HG03520 (cell line): Measurements from ENCODE around the gene CGNL1.

Experiments
- ATAC-seq: cut with Tn5 transposase; IDR thresholded peaks from one replicate; pipeline ENCODE4 v1.9.1; 2021; ENCODE audit warnings: mild to moderate bottlenecking, moderate library complexity; ENCODE audit not compliant: unreplicated experiment

CGNL1 gene

DNA sequence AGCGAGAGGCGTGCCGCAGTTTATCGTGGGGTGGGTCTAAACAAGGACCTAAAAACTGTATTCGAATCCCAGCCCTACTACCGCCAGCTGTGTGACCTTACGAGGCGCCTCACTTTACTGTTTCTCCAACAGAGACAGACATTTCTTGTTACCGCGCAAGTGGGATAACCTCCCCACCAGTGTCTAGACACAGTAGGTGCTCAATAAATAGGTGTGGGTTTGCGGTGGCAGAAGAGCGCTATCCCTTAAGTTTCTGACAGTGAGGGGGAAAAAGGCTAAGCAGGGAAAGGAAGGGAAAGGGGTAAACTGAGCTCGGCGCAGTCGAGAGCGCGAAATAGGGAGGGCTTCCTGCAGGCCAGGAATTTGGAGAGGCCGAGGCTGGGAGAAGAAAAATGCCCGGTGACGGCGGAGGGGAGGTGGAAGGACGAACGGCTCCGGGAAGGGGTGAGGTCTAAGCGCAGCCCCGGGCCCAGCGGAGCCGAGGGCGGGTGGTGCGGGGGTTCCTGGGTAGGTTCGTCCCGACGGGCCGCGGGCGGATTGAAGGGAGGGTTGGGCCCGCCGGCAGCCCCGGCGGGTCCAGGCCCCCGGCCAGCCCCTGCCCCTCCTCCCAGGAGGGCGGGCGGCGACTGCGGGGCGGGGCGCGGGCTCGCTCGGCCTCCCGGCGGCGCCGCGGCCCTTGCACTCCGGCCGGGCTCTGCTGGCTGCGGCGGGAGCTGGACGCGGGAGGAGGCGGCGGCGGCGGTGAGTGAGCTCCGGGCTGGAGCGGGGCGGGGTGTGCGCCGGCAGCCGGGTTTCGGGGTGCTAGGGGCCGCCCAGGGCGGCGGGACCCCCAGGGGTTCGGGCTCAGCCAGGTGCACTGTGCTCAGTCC, at the start of gene CGNL1:
Gene CGNL1 (plus strand): TSS at position 679 of the 869 bp plus-strand sequence. CDS start 61,495 bp downstream, outside the sequence.
- no peak for ATAC-seq

DNA sequence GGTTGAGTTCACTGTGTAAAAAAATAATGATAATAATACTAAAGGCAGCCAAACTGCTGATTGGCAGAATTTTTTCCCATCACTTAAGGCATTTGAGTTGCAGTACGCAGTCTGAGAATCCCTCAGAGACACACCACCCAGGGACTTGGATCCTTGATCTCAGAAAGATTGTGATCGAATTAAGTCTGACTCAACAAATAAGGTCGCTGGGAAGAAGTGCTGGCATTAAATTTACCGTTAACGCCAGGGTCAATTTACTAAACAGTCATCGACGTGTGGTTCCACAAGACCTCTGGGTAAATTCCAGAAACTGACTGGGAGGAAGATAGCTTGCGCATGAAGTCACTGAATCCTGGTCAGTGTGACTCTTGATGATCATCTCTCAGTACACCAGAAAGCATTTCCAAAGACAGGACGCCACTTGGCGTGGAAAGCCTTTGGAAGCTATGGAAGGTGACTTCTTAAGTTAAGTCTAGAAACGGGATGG, 48.3 kb upstream of the CGNL1 start:
- ATAC-seq: no peak

DNA sequence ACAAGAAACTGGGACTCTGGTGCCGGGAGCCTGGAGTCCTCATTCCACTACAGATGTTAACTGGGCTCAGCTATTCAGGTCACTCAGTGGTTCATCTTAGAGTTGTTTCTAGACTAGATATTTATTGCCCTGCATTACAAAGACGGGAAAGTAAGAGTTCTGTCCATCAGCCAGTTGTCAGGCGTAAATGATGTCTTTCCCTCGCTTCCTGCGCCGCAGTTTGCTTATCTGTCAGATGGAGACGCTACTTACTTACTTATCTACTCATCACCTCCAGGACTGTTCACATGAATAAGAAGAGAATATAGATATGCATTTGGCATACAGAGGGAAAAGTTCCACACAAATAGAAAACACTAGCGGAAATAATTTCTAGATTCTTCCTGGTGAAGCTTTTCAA, 47.8 kb upstream of the CGNL1 start:
- no peak for ATAC-seq

DNA sequence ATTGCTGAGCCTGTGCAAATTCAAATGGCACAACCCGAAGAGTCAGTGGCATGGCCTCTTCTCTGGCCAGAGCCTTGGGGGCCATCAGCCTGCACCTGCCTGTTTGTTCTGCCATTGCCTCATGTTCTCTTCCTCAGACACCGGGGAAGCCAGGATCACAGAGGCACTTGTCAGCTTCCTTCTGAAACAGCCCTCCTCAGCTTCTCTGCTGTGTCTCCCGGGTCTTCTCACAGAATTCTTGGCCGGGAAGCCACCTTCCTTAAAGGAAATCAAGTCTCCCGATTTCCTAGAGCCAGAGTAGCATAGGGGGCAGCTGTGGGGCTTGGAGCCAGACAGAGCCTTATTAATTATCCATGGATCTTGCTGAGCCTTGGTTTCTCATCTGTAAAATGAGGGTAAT, 47.4 kb upstream of the CGNL1 start:
- ATAC-seq: no peak

- no peak for ATAC-seq
Measured at GRCh38 chr15:57329582-57330367, 46.5 kb upstream of the CGNL1 start.

GRCh38 chr15:57330619-57331340, 45.5 kb upstream of the CGNL1 start:
- no peak for ATAC-seq

DNA sequence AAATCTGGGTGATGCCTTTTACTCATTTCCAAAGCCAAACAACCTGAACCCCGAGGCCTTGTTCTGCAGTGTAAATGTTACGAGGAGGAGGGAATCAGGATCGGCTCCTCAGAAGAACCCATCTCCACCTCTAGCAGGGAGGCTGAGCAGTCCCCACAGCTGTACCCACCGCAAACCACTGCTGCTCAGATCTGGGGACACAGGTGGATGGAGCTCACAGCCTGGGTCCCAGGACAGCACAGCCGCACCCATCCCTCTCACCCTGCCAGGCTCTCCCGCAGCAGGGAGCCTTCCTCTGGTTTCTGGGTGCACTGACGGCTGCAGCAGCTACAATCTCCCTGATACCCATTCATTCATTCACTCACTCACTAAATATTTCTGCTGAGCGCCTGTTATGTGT, 44.0 kb upstream of the CGNL1 start:
- ATAC-seq: no peak

- ATAC-seq: no peak
Measured at GRCh38 chr15:57333487-57333886, 42.8 kb upstream of the CGNL1 start.

DNA sequence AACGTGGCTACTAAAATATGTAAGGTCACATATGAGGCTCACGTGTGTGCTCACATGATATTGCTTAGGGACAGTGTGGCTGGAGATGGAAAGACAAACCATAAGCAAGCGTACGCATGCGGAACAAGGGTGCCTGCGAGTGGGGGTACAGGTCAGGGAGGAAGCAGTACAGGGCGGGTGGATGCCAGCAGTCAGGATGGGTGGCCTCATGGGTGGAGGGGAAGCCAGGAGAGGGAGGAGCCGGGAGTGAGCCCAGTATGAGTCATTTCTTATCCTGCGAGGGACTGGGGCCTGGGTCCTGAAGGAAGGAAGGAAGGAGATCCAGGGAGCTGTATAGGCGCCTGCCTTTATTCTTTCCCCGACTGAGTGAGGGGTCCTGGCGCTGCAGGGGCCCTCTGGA, 42.0 kb upstream of the CGNL1 start:
- ATAC-seq: no peak

GRCh38 chr15:57335293-57335715, 41.0 kb upstream of the CGNL1 start:
- no peak for ATAC-seq

- no peak for ATAC-seq
Measured at GRCh38 chr15:57335719-57336118, 40.6 kb upstream of the CGNL1 start.

DNA sequence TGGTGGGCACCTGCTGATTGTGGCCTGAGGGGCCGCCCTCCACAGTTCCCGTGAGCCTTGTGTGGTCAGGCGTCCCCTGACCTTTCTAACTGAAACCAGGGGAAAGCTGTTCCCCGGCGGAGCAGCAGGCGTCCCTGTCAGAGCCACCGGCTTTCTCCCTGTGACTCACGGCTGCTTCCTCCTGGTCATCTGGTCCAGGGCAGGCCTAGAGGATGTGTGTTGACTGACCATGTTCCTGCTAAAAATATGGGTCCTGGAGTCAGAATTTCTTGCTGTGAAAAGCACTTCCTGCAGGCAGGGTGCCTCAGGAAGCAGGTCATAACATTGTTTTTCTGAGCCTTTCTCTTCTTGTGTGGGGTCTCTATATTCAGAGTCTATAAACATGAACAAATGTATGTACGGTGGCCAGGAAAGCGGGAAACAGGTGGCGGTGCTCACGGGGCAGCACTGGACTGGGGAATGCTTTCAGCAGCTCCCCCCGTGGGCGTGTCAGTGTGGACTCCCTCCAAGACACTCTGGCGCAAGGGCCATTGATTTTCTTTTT, 38.4 kb upstream of the CGNL1 start:
- no peak for ATAC-seq

- no peak for ATAC-seq
Measured at GRCh38 chr15:57339321-57339720, 37.0 kb upstream of the CGNL1 start.

GRCh38 chr15:57340682-57341259, 35.5 kb upstream of the CGNL1 start:
- ATAC-seq: no peak

DNA sequence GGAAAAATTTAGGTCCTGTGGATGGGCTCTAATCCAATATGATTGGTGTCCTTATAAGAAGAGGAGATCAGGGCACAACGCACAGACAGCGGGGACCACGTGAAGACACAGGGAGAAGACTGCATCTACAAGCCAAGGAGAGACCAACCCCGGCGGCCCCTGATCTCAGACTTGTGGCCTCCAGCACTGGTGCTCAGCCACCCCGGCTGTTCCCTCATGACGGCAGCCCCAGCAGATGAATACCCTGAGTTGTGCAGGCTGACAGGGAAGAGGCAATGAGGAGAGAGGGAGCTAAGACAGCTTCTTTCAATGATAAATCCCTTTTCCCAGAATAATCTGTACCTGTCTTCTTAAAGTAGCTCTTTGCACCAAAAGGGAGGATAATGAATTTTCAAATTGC, 33.3 kb upstream of the CGNL1 start:
- no peak for ATAC-seq

DNA sequence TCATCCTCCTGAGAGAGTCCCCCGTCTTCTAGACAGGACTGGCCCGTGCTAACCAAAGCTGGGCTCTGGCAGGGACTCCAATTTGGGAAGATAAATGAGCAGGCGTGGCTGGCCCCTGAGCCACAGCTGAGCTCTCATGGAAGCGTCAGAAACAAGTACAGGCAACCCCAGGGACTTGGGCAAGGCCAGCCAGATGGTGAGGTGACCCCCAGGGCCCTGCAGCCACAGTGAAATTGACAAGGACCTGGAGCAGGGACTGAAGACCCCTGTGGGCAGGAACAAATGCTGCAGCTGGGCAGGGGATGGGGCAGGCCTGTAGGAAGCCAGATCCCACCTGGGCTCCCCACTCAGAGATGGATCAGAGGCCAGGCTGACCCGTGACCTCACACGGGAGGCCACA, 32.8 kb upstream of the CGNL1 start:
- ATAC-seq: no peak

GRCh38 chr15:57344282-57344681, 32.0 kb upstream of the CGNL1 start:
- ATAC-seq: no peak

GRCh38 chr15:57345584-57345983, 30.7 kb upstream of the CGNL1 start:
- ATAC-seq: no peak

- ATAC-seq: no peak
Measured at GRCh38 chr15:57348081-57348480, 28.2 kb upstream of the CGNL1 start.

GRCh38 chr15:57352535-57353316, 23.6 kb upstream of the CGNL1 start:
- ATAC-seq: no peak
